GM23248 (cell line): Measurements from ENCODE around the gene DNAJC10.

Experiments used
- EZH2 ChIP-seq: fragments of 200-600 bp; sonication (generic); IDR thresholded peaks from 2 replicates; pipeline ENCODE4 v1.6.1; 2018; ENCODE audit warnings: antibody characterized with exemption, mild to moderate bottlenecking; ENCODE audit not compliant: insufficient read depth, poor library complexity, severe bottlenecking
- EZH2phosphoT487 ChIP-seq: fragments of 200-600 bp; sonication (generic); IDR thresholded peaks from 2 replicates; pipeline ENCODE4 v1.6.1; 2018; ENCODE audit warnings: antibody characterized with exemption, moderate library complexity, mild to moderate bottlenecking, low read depth; ENCODE audit not compliant: insufficient read depth

- TF ChIP-seq EZH2, result no peak
- TF ChIP-seq EZH2phosphoT487, result no peak
Measured at GRCh38 chr2:182672466-182673165, 43.4 kb upstream of the DNAJC10 start.
